ENCODE results near the gene OR10A3.

GRCh38 chr11:7941146-7941545 lies 362 bp downstream of the OR10A3 start:
- TF ChIP-seq POLR2A (IDR thresholded peaks at IDR 0.05), result no peak
- no peak for TF ChIP-seq CTCF (IDR thresholded peaks at IDR 0.05)

All from thyroid gland (tissue), 4 donors.